ENCODE data around the gene CTSF.

GRCh38 chr11:66570079-66570849, 1.9 kb upstream of the CTSF start:
- no peak for TF ChIP-seq CREB1 (IDR thresholded peaks at IDR 0.05; ENCODE audit: low read depth)
- TF ChIP-seq EGR1 (IDR thresholded peaks at IDR 0.05), result no peak
- TF ChIP-seq CEBPB (IDR thresholded peaks at IDR 0.05), result no peak
- no peak for TF ChIP-seq YY1 (IDR thresholded peaks at IDR 0.05; ENCODE audit: low read depth)
- no peak for TF ChIP-seq ZBTB7A (IDR thresholded peaks at IDR 0.05; ENCODE audit: low read depth)
- TF ChIP-seq, protein P1, sequence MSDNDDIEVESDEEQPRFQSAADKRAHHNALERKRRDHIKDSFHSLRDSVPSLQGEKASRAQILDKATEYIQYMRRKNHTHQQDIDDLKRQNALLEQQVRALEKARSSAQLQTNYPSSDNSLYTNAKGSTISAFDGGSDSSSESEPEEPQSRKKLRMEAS (IDR thresholded peaks at IDR 0.05), result no peak
- no peak for TF ChIP-seq EP300 (IDR thresholded peaks at IDR 0.05; ENCODE audit: borderline replicate concordance)
- no peak for TF ChIP-seq REST (IDR thresholded peaks at IDR 0.05; ENCODE audit: low read depth)
